Neural cell (in vitro differentiated cells): ENCODE results near the gene IP6K3. TPM values are rescaled to one million over a fixed set of nuclear protein-coding genes. Genes with fewer than 3 reads are reported as not detected.

Experiments used
- H2AFZ ChIP-seq: fragments of 200-600, 300-800 bp; sonication (generic), shearing (Covaris generic); 2 replicates; pipeline ENCODE4 v1.6.0; 2014; ENCODE audit warnings: low read depth, mild to moderate bottlenecking, antibody characterized with exemption, low read length, moderate library complexity
- H3F3A ChIP-seq: fragments of 200-600 bp; shearing (Covaris generic); 2 replicates; pipeline ENCODE4 v1.6.1; 2016; ENCODE audit warnings: mild to moderate bottlenecking, moderate library complexity, mixed read lengths, antibody characterized with exemption, low read length; ENCODE audit not compliant: insufficient read depth, poor library complexity, severe bottlenecking
- H3K27ac ChIP-seq: fragments of 200-600, 300-800 bp; sonication (generic), shearing (Covaris generic); 2 replicates; pipeline ENCODE4 v1.5.1; 2014; ENCODE audit warnings: mild to moderate bottlenecking, low read length, moderate library complexity
- H3K27me3 ChIP-seq: fragments of 300-800, 200-600 bp; sonication (generic), shearing (Covaris generic); 2 replicates; pipeline ENCODE4 v1.6.0; 2014; ENCODE audit warnings: mild to moderate bottlenecking, low read depth, low read length, moderate library complexity; ENCODE audit not compliant: insufficient read depth
- H3K36me3 ChIP-seq: fragments of 300-800, 200-600 bp; sonication (generic), shearing (Covaris generic); 2 replicates; pipeline ENCODE4 v1.5.1; 2014; ENCODE audit warnings: mild to moderate bottlenecking, antibody characterized with exemption, low read length, moderate library complexity; ENCODE audit not compliant: insufficient read depth
- H3K4me2 ChIP-seq: fragments of 300-800, 200-600 bp; sonication (generic), shearing (Covaris generic); 2 replicates; pipeline ENCODE4 v1.6.0; 2014; ENCODE audit warnings: mild to moderate bottlenecking, low read length
- H3K4me3 ChIP-seq: fragments of 300-800, 200-600 bp; sonication (generic), shearing (Covaris generic); 2 replicates; pipeline ENCODE4 v1.5.1; 2014; ENCODE audit warnings: mild to moderate bottlenecking, low read length, moderate library complexity
- H3K79me2 ChIP-seq: fragments of 200-600 bp; shearing (Covaris generic); replicated peaks from 2 replicates; pipeline ENCODE4 v1.6.0; 2014; ENCODE audit warnings: mild to moderate bottlenecking, low read length, moderate library complexity; ENCODE audit not compliant: insufficient read depth
- H3K9ac ChIP-seq: fragments of 300-800, 200-600 bp; sonication (generic), shearing (Covaris generic); 2 replicates; pipeline ENCODE4 v1.6.1; 2016; ENCODE audit warnings: mild to moderate bottlenecking, low read length, mixed read lengths
- H3K9me2 ChIP-seq: fragments of 200-600 bp; shearing (Covaris generic); 2 replicates; pipeline ENCODE4 v1.6.1; 2016; ENCODE audit warnings: mild to moderate bottlenecking, low read length, mixed read lengths; ENCODE audit not compliant: insufficient read depth
- H3K9me3 ChIP-seq: fragments of 200-600, 300-800 bp; sonication (generic), shearing (Covaris generic); 2 replicates; pipeline ENCODE4 v1.6.1; 2016; ENCODE audit warnings: mild to moderate bottlenecking, mixed run types, low read length, moderate library complexity, mixed read lengths
- H4K20me1 ChIP-seq: fragments of 200-600 bp; shearing (Covaris generic); 2 replicates; pipeline ENCODE4 v1.6.1; 2016; ENCODE audit warnings: mild to moderate bottlenecking, mixed run types; ENCODE audit not compliant: insufficient read depth
- CTCF ChIP-seq: fragments of 450-650 bp; IDR thresholded peaks from 2 replicates; pipeline ENCODE4 v1.5.1; 2014; ENCODE audit warnings: antibody characterized with exemption, mild to moderate bottlenecking, moderate library complexity; ENCODE audit not compliant: poor library complexity, severe bottlenecking
- EP300 ChIP-seq: fragments of 450-650 bp; conservative IDR thresholded peaks from 2 replicates; pipeline ENCODE4 v1.6.1; 2014; ENCODE audit warnings: antibody characterized with exemption, mild to moderate bottlenecking, moderate library complexity; ENCODE audit not compliant: poor library complexity, severe bottlenecking
- EZH2 ChIP-seq: fragments of 200-600, 300-800 bp; shearing (Covaris generic), sonication (generic); IDR thresholded peaks from 2 replicates; pipeline ENCODE4 v1.6.1; 2014; ENCODE audit warnings: antibody characterized with exemption, low read length, borderline replicate concordance, mild to moderate bottlenecking; ENCODE audit not compliant: insufficient read depth, poor library complexity, severe bottlenecking
- MXI1 ChIP-seq: fragments of 450-650 bp; conservative IDR thresholded peaks from 2 replicates; pipeline ENCODE4 v1.6.1; 2014; ENCODE audit warnings: antibody characterized with exemption, mild to moderate bottlenecking; ENCODE audit not compliant: poor library complexity, severe bottlenecking
- POLR2AphosphoS5 ChIP-seq: IDR thresholded peaks from 2 replicates; pipeline ENCODE4 v1.6.1; 2012
- RAD21 ChIP-seq: fragments of 450-650 bp; conservative IDR thresholded peaks from 2 replicates; pipeline ENCODE4 v1.6.1; 2014; ENCODE audit warnings: antibody characterized with exemption, mild to moderate bottlenecking, moderate library complexity
- REST ChIP-seq: IDR thresholded peaks from 2 replicates; pipeline ENCODE4 v1.6.1; 2012; ENCODE audit warnings: borderline replicate concordance
- SMC3 ChIP-seq: fragments of 450-650 bp; conservative IDR thresholded peaks from 2 replicates; pipeline ENCODE4 v1.6.1; 2014; ENCODE audit warnings: antibody characterized with exemption, mild to moderate bottlenecking, moderate library complexity; ENCODE audit not compliant: poor library complexity
- TAF1 ChIP-seq: IDR thresholded peaks from 2 replicates; pipeline ENCODE4 v1.6.1; 2012; ENCODE audit warnings: low read depth
- polyA plus RNA-seq: library from polyadenylated mRNA; depleted of rRNA; stranded (reverse); fragments of >200 nt; gene quantifications from 2 replicates; pipeline ENCODE4 v1.2.3, GENCODE V29; 2014

IP6K3 gene
- polyA plus RNA-seq, 1 donor from 2014 or later, result not detected

- no peaks in the 10 kb centered on the region for H3K9me2 ChIP-seq
- peak overlapping the region; percentile 82 for H3K27ac ChIP-seq
- H3K36me3 ChIP-seq, result no peaks in the 10 kb centered on the region
- no peaks in the 10 kb centered on the region for H4K20me1 ChIP-seq
- peak overlapping the region; percentile 82 for H3K4me3 ChIP-seq
- no peaks in the 10 kb centered on the region for H3K27me3 ChIP-seq
- H3K9ac ChIP-seq, result peak overlapping the region; percentile 90
- no peak overlapping the region for H2AFZ ChIP-seq
- H3K9me3 ChIP-seq, result no peaks in the 10 kb centered on the region
- no peaks in the 10 kb centered on the region for H3F3A ChIP-seq
- H3K4me2 ChIP-seq, result peak overlapping the region; percentile 92
- H3K79me2 ChIP-seq, result peaks cover 27% of the 10 kb centered on the region
- TF ChIP-seq SMC3 (no peak), POLR2AphosphoS5 (peak; percentile 45), EP300 (no peak), MXI1 (peak; percentile 2), RAD21 (no peak)
Measured at GRCh38 chr6:33787954-33788693, 41.4 kb upstream of the IP6K3 start.

- Histone ChIP-seq H3K79me2 (peaks cover 27% of the 10 kb centered on the region), H4K20me1 (no peaks in the 10 kb centered on the region), H3F3A (no peaks in the 10 kb centered on the region), H3K27ac (peak overlapping the region; percentile 82), H2AFZ (no peak overlapping the region), H3K9me3 (no peaks in the 10 kb centered on the region), H3K4me2 (peak overlapping the region; percentile 92), H3K36me3 (no peaks in the 10 kb centered on the region), H3K9ac (peak overlapping the region; percentile 90), H3K27me3 (no peaks in the 10 kb centered on the region), H3K9me2 (no peaks in the 10 kb centered on the region), H3K4me3 (peak overlapping the region; percentile 82)
- TF ChIP-seq MXI1 (no peak), TAF1 (no peak), EZH2 (no peak), POLR2AphosphoS5 (no peak), RAD21 (no peak), CTCF (no peak), EP300 (no peak), REST (no peak), SMC3 (no peak)
Measured at GRCh38 chr6:33787346-33787953, 40.7 kb upstream of the IP6K3 start.
